ENCODE results near the gene HSD11B2.

Gene HSD11B2

GRCh38 chr16:67451704-67452435 is 20.9 kb downstream of the HSD11B2 start:
- DNase-seq (ENCODE audit: low read depth in 2 of 2) = no peak

GRCh38 chr16:67454104-67454503 is 23.2 kb downstream of the HSD11B2 start:
- no peak for DNase-seq (ENCODE audit: low read depth in 2 of 2)

- no peak for DNase-seq (ENCODE audit: low read depth in 2 of 2)
These were observed 23.9 kb downstream of the HSD11B2 start for GRCh38 chr16:67454852-67455251.

- no peak for DNase-seq (ENCODE audit: low read depth in 2 of 2)
These were observed 25.6 kb downstream of the HSD11B2 start for GRCh38 chr16:67456391-67457081.

GRCh38 chr16:67457611-67458010 is 26.7 kb downstream of the HSD11B2 start:
- no peak for DNase-seq (ENCODE audit: low read depth in 2 of 2)

- DNase-seq (ENCODE audit: low read depth in 2 of 2) = no peak
These were observed 27.3 kb downstream of the HSD11B2 start for GRCh38 chr16:67458121-67458641.

GRCh38 chr16:67459066-67459860 is 28.3 kb downstream of the HSD11B2 start:
- DNase-seq (ENCODE audit: low read depth in 2 of 2) = no peak

GRCh38 chr16:67459861-67460150 is 28.9 kb downstream of the HSD11B2 start:
- no peak for DNase-seq (ENCODE audit: low read depth in 2 of 2)

GRCh38 chr16:67460168-67460567 is 29.2 kb downstream of the HSD11B2 start:
- no peak for DNase-seq (ENCODE audit: low read depth in 2 of 2)

GRCh38 chr16:67460961-67461360 is 30.0 kb downstream of the HSD11B2 start:
- DNase-seq (ENCODE audit: low read depth in 2 of 2) = no peak

GRCh38 chr16:67461600-67462278 is 30.8 kb downstream of the HSD11B2 start:
- DNase-seq (ENCODE audit: low read depth in 2 of 2) = no peak

GRCh38 chr16:67462279-67462655 is 31.3 kb downstream of the HSD11B2 start:
- no peak for DNase-seq (ENCODE audit: low read depth in 2 of 2)

- no peak for DNase-seq (ENCODE audit: low read depth in 2 of 2)
These were observed 32.1 kb downstream of the HSD11B2 start for GRCh38 chr16:67463059-67463458.

- DNase-seq (ENCODE audit: low read depth in 2 of 2) = no peak
These were observed 32.8 kb downstream of the HSD11B2 start for GRCh38 chr16:67463691-67464090.

- no peak for DNase-seq (ENCODE audit: low read depth in 2 of 2)
These were observed 33.6 kb downstream of the HSD11B2 start for GRCh38 chr16:67464565-67464964.

GRCh38 chr16:67466581-67466980 is 35.7 kb downstream of the HSD11B2 start:
- no peak for DNase-seq (ENCODE audit: low read depth in 2 of 2)

- no peak for DNase-seq (ENCODE audit: low read depth in 2 of 2)
These were observed 37.8 kb downstream of the HSD11B2 start for GRCh38 chr16:67468731-67469130.

- no peak for DNase-seq (ENCODE audit: low read depth in 2 of 2)
These were observed 39.4 kb downstream of the HSD11B2 start for GRCh38 chr16:67470359-67470758.

- DNase-seq (ENCODE audit: low read depth in 2 of 2) = no peak
These were observed 41.0 kb downstream of the HSD11B2 start for GRCh38 chr16:67471758-67472384.

- DNase-seq (ENCODE audit: low read depth in 2 of 2) = no peak
These were observed 43.9 kb downstream of the HSD11B2 start for GRCh38 chr16:67474551-67475455.
